GM12873 (cell line): ENCODE data around the gene CLSTN2.

Experiments
- CTCF ChIP-seq: IDR thresholded peaks from 2 replicates; pipeline ENCODE4 v1.5.1; 2012; ENCODE audit warnings: low read depth, mild to moderate bottlenecking, moderate library complexity, low read length, control low read depth; ENCODE audit not compliant: insufficient read depth; ENCODE audit errors: missing control alignments

Gene CLSTN2

GRCh38 chr3:140586311-140586710, 651.3 kb downstream of the CLSTN2 start:
- TF ChIP-seq CTCF, result no peak

DNA sequence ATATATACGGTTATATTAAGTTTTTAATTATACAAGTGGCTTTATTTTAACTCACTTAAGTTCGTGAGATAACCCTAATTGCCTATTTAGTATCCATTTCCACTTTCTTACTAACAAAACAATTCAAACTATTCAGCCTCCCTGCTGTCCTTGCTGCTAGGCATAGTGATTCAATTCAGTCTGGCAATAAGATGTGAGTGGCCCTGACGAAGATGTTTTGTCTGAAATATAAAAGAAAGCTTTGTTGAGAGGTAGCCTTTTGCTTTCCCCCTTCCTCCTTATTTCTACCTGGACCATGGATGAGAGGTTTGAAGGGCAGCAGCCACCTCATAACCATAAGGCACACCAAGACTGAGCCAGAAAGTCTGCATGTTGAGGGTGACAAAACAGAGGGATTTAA, 653.6 kb downstream of the CLSTN2 start:
- TF ChIP-seq CTCF, result no peak

DNA sequence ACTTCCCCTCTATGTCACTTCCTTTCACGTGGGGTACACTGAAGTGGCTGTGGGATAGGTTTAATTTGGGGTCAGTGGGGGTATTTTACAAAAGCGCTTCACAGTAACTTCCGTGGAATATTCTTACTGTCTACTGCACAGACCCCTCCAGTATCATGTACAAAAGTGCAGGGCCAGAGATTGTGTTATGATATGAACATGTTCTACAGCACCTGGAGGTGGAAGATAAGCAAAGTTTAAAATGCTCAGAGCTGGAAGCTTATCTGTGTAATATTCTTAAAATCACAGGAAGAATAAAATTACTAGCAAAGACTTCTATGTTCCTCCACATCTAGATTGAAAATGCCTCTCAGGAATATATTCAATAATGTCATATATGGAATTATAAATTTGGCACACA, 658.8 kb downstream of the CLSTN2 start:
- no peak for TF ChIP-seq CTCF

- no peak for TF ChIP-seq CTCF
These were observed 660.3 kb downstream of the CLSTN2 start for GRCh38 chr3:140595295-140595694.

DNA sequence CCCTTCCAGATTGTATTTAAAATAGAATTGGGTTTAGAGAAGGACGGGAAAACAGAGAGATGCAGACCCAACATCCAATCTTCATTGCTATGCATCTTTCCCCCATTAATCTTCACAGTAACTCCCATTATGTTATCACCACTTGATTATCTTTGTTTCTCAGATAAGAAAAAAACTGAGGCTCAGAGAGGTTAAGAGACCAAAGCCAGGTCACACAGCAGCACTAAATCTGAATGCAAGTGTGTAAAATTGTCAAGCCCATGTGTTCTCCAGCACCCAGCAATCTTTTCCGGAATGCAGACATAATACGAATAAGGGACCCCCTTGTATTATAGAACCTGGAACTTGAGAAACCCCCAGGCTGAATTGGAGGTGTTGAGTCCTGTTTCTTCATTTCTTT, 662.4 kb downstream of the CLSTN2 start:
- no peak for TF ChIP-seq CTCF

DNA sequence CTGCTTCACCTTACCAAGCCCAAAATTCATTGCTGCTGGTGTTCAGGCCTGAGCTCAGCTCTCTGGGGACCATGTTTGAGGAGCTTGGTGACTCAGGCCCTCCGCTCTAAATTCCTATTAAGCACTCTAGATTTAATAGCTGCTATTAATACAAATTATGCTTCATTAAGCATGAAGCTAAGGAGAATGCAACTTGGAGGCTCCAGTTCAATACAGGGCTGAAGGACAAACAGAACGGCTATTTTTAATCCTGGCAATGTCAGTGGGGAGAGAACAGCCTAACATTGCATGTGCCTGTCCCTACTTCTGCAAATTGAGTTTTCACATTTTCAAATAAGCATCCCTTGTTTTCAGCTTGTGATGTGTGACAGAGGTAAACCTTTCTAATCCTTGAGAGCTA, 662.8 kb downstream of the CLSTN2 start:
- TF ChIP-seq CTCF, result no peak

DNA sequence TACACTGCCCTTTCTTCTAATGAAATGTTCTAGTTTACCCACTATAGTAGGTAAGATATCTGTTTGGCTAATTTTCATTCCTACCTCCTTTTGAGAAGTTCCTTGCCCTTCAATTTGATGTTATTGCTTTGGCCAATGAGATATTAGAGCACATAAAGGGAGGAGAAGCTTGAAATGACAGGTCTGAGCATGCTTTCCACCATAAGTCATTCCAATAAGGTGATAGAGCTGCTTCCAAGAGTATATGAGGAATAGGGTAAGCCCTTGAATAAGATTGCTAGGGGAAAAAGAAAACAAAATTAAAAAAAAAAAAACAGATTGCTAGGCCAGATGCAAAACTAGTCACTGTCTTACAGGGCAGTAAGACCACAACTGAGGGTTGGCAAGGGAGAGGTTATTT, 664.0 kb downstream of the CLSTN2 start:
- TF ChIP-seq CTCF, result no peak

GRCh38 chr3:140599496-140599895, 664.5 kb downstream of the CLSTN2 start:
- no peak for TF ChIP-seq CTCF
